Cardiac septum (tissue), 1 donor: Measurements from ENCODE around the gene VRK2. TPM values are rescaled to one million over a fixed set of nuclear protein-coding genes. Genes with fewer than 3 reads are reported as not detected.
"Not testable (repeated sequence)": the region's sequence is repeated elsewhere in the genome, so short reads cannot be mapped to it uniquely, and the experiment has no call there.

Experiments used
- DNase-seq: peaks from one replicate; pipeline ENCODE4 v3.0.0-alpha.2; 2020; ENCODE audit warnings: low spot score
- intact Hi-C: fragments of 100-400 bp; cut with DNase I; formaldehyde crosslinking; loops from one replicate; pipeline ENCODE4 v1.14.0; 2022
- total RNA-seq: library from RNA; stranded (reverse); fragmentation: NEBNext Ultra II Directional; extraction: Animal tissue kit (Norgen Biotek cat#: 25700); gene quantifications from one replicate; pipeline ENCODE4 v1.2.1, GENCODE V29; 2021
- donor health status: DM: no; HTN: no; CAD: no.

Gene VRK2
- total RNA-seq, 1 donor from 2014 or later = 20.0 TPM

GRCh38 chr2:58047961-58048360 is 1.4 kb downstream of the VRK2 start:
- no peak for DNase-seq
- intact Hi-C loops = loop anchor here (2.0 kb wide), 1 partner anchor 193 kb away; the partner anchor contains the start of gene FANCL

GRCh38 chr2:58051445-58051844 is 4.8 kb downstream of the VRK2 start:
- intact Hi-C loops = no loop called here
- no peak for DNase-seq

- intact Hi-C loops = no loop called here
These were observed 6.4 kb downstream of the VRK2 start for GRCh38 chr2:58052978-58053377.

DNA sequence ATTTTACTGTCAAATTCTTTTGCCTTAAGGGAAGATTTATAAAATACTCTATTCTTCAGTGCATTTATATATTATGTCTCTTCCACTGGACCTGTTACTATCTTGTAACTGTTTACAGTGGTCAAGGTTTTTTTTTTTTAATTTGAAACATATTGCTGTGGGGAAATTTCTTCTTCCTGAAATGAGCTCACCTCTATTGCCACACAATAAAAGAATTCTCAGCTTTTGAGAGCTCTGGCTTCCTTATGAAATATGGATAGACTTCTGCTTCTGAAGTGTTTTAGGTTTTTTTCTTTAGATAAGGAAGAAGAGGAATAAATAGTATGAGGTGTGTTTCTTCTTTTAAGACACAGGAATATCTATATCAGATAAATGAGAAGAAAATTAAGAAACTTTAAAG is 7.7 kb downstream of the VRK2 start:
- no peak for DNase-seq
- intact Hi-C loops = no loop called here

More at GRCh38 chr2:58052978-58053377, 6.4 kb downstream of the VRK2 start:
- no peak for DNase-seq

DNA sequence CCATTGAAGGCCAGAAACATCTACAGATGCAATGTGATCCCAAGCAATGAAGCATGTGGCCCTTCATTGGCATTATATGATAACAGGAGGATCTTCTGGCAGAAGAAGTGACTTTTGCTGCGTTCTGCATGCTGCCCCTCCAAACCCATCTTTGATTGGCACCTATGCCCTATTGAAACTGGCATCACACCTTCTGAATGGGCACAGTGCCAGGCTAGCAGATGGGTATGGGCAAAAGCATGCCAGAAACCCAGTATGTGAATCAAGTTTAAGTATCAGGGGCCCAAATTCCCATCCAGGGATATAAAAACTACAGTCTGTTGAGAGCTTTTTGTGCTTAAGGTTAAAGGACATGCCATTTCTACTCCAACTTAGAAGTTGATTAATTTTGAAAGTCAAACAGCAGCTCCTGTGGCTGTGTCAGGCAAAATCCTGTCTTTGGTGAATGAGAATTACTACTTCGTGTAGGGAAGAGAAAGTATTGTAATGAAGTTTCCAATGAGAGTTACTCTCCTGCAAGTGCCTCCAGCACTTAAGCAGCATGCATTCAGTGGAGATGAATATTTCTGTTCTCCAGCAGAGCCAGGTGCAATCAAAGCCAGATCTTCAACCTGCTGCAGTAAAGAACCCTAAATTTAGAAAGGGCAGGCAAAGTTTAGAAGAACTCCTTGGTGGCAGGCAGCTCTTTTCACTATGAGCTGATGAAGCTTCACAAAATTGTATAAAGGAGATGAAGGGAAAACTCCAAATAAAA is 8.6 kb downstream of the VRK2 start:
- intact Hi-C loops = no loop called here
- DNase-seq = no peak

DNA sequence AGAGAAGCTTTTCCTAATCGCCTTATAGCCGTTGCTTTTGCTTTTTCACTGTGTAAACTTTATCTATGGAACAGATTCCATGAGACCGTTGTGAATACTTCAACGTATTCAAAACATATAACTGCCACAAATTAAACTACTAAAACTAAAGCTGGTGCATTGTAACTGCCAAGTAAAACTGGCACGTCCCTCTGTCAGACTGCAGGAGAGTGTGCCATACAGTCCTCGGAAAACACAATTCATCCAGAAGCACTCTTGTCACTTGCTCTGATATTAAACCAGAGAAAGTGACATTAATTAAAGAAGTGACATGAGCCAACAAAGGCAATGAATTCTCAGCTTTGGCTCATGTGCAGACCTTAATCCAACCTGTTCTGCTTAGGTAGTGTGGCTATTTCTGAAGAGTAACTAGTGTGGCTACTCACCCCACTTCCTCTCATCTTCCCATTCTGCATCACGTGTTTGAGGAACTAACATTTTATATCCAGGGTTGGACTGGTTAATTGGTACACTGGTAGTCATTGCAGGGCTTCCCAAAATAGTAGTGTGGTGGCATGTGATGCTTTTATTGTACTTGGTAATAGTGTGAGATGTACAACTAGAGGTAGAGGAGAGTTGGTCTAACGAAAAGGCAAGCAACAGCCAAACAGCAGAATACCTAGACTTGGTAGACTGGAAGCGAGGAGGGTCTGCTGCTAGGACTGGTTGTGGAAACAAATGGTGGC is 9.7 kb downstream of the VRK2 start:
- intact Hi-C loops = no loop called here
- DNase-seq = no peak

- no peak for DNase-seq
- intact Hi-C loops = no loop called here
These were observed 11.3 kb downstream of the VRK2 start for GRCh38 chr2:58057707-58058530.

GRCh38 chr2:58063641-58064040 is 17.0 kb downstream of the VRK2 start:
- intact Hi-C loops = no loop called here

DNA sequence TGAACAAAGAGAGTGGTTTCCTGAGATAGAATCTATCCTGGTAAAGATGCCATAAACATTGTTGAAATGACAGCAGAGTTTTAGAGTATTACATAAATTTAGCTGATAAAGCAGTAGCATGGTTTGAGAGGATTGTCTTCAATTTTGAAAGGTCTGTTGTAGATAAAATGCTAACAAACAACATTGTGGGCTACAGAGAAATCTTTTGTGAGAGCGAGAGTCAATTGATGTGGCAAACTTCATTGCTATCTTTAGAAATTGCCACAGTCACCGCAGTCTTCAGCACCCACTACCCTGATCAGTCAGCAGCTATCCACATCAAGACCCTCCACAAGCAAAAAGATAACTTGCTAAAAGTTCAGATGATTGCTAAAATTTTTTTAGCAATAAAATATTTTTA is 17.5 kb downstream of the VRK2 start:
- DNase-seq = no peak
- intact Hi-C loops = no loop called here

More at GRCh38 chr2:58063641-58064040, 17.0 kb downstream of the VRK2 start:
- no peak for DNase-seq

DNA sequence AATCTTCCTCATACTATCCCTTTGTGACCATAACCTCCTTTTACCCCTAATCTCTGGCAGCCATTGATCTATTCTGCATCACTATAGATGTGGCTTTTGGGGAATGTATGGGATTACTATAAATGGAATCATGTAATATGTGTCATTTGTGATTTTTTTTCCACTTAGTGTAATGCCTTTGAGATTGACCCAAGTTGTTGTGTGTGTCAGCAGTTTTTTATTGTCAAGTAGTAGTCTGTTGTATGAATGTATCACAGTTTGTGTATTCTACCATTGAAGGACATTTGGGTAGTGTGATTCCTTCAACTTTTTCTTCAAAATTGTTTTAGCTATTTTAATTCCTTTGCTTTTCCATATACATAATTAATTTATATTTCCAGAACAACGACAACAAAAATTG is 18.6 kb downstream of the VRK2 start:
- DNase-seq = no peak
- intact Hi-C loops = no loop called here

- no peak for DNase-seq
- intact Hi-C loops = no loop called here
These were observed 20.4 kb downstream of the VRK2 start for GRCh38 chr2:58067001-58067400.

GRCh38 chr2:58070765-58071164 is 24.2 kb downstream of the VRK2 start:
- intact Hi-C loops = no loop called here
- no peak for DNase-seq

GRCh38 chr2:58072102-58072501 is 25.5 kb downstream of the VRK2 start:
- intact Hi-C loops = no loop called here

GRCh38 chr2:58073008-58073407 is 26.4 kb downstream of the VRK2 start:
- intact Hi-C loops = no loop called here
- no peak for DNase-seq

More at GRCh38 chr2:58072102-58072501, 25.5 kb downstream of the VRK2 start:
- no peak for DNase-seq

- intact Hi-C loops = no loop called here
These were observed 27.1 kb downstream of the VRK2 start for GRCh38 chr2:58073751-58074150.

GRCh38 chr2:58081000-58081399 is 34.4 kb downstream of the VRK2 start:
- DNase-seq = no peak
- intact Hi-C loops = no loop called here

More at GRCh38 chr2:58073751-58074150, 27.1 kb downstream of the VRK2 start:
- no peak for DNase-seq

- DNase-seq = no peak
- intact Hi-C loops = no loop called here
These were observed 42.5 kb downstream of the VRK2 start for GRCh38 chr2:58089081-58089480.

GRCh38 chr2:58092772-58093171 is 46.2 kb downstream of the VRK2 start:
- intact Hi-C loops = not testable (repeated sequence)

GRCh38 chr2:58097025-58097424 is 50.4 kb downstream of the VRK2 start:
- intact Hi-C loops = no loop called here
- no peak for DNase-seq

More at GRCh38 chr2:58092772-58093171, 46.2 kb downstream of the VRK2 start:
- DNase-seq = not testable (repeated sequence)
